ENCODE measurements around the gene RYR1.
A peak's percentile ranks its signal among the peaks of the same experiment; 100 is the strongest.

Gene RYR1

GRCh38 chr19:38421856-38422255, 11.6 kb upstream of the RYR1 start:
- Histone ChIP-seq H3K27ac (ENCODE audit: extremely low read depth, low read depth, low read length) (no peak overlapping the region), H3K4me1 (ENCODE audit: control insufficient read depth, insufficient read depth, low read length) (peaks cover 11% of the 10 kb centered on the region), H3K4me3 (ENCODE audit: low read depth, low read length) (no peak overlapping the region), H3K36me3 (ENCODE audit: control insufficient read depth in 2 of 2, insufficient read depth in 1 of 2, low read length in 2 of 2) (no peaks in the 10 kb centered on the region), H3K9me3 (ENCODE audit: control insufficient read depth, insufficient read depth, low read depth, low read length) (no peaks in the 10 kb centered on the region)
- no peak for TF ChIP-seq ZNF292 (tag by site-specific recombination; IDR thresholded peaks at IDR 0.05; ENCODE audit: borderline replicate concordance, low read depth)
- TF ChIP-seq PBX3 (CRISPR knock-in tag; IDR thresholded peaks at IDR 0.05) = no peak
- TF ChIP-seq ZNF391 (tag by site-specific recombination; IDR thresholded peaks at IDR 0.05; ENCODE audit: borderline replicate concordance, low read depth) = no peak
- no peak for TF ChIP-seq ZNF48 (tag by site-specific recombination; IDR thresholded peaks at IDR 0.05)
- no peak for TF ChIP-seq REPIN1 (tag by site-specific recombination; IDR thresholded peaks at IDR 0.05; ENCODE audit: low read depth)
- no peak for TF ChIP-seq ZNF169 (tag by site-specific recombination; IDR thresholded peaks at IDR 0.05)
- no peak for TF ChIP-seq ZNF544 (tag by site-specific recombination; IDR thresholded peaks at IDR 0.05)
- no peak for TF ChIP-seq GFI1B (tag by site-specific recombination; IDR thresholded peaks at IDR 0.05)
- no peak for TF ChIP-seq ZEB2 (tag by site-specific recombination; IDR thresholded peaks at IDR 0.05)
- TF ChIP-seq SP7 (tag by site-specific recombination; IDR thresholded peaks at IDR 0.05) = no peak
- no peak for TF ChIP-seq ZNF596 (tag by site-specific recombination; IDR thresholded peaks at IDR 0.05)
- no peak for TF ChIP-seq TRIM28 (IDR thresholded peaks at IDR 0.05; ENCODE audit: borderline replicate concordance, low read length)
- no peak for TF ChIP-seq KLF7 (tag by site-specific recombination; IDR thresholded peaks at IDR 0.05; ENCODE audit: borderline replicate concordance)
- TF ChIP-seq, protein P1, sequence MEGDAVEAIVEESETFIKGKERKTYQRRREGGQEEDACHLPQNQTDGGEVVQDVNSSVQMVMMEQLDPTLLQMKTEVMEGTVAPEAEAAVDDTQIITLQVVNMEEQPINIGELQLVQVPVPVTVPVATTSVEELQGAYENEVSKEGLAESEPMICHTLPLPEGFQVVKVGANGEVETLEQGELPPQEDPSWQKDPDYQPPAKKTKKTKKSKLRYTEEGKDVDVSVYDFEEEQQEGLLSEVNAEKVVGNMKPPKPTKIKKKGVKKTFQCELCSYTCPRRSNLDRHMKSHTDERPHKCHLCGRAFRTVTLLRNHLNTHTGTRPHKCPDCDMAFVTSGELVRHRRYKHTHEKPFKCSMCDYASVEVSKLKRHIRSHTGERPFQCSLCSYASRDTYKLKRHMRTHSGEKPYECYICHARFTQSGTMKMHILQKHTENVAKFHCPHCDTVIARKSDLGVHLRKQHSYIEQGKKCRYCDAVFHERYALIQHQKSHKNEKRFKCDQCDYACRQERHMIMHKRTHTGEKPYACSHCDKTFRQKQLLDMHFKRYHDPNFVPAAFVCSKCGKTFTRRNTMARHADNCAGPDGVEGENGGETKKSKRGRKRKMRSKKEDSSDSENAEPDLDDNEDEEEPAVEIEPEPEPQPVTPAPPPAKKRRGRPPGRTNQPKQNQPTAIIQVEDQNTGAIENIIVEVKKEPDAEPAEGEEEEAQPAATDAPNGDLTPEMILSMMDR (tag by site-specific recombination; IDR thresholded peaks at IDR 0.05) = no peak
- no peak for TF ChIP-seq KLF9 (tag by site-specific recombination; IDR thresholded peaks at IDR 0.05; ENCODE audit: low read depth)
- no peak for TF ChIP-seq ZNF837 (tag by site-specific recombination; IDR thresholded peaks at IDR 0.05)
- TF ChIP-seq ZNF350 (tag by site-specific recombination; IDR thresholded peaks at IDR 0.05) = no peak
- TF ChIP-seq HOXA7 (CRISPR knock-in tag; IDR thresholded peaks at IDR 0.05; ENCODE audit: borderline replicate concordance) = no peak
- no peak for TF ChIP-seq ZNF510 (tag by site-specific recombination; IDR thresholded peaks at IDR 0.05; ENCODE audit: insufficient replicate concordance)
- POLR2A ChIA-PET = no interaction called here
- CTCF ChIA-PET = interaction anchor here (1.0 to 1.9 kb wide), 3 partner anchors 19 to 68 kb away, joined by 3 to 9 read pairs (median 5); partner anchors contain the start of gene FAM98C

DNA sequence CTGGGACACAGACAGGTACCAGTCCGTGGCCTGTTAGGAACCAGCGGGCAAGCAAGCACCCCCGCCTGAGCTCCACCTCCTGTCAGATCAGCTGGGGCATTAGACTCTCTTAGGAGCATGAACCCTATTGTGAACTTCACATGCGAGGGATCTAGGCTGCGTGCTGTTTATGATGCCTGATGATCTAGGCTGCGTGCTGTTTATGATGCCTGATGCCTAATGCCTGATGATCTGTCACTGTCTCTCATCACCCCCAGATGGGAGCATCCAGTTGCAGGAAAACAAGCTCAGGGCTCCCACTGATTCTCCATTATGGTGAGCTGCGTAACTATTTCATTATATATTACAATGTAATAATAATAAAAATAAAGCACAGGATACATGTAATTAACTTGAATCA, 11.1 kb upstream of the RYR1 start:
- Histone ChIP-seq H3K27ac (ENCODE audit: extremely low read depth, low read depth, low read length) (no peak overlapping the region), H3K9me3 (ENCODE audit: control insufficient read depth, insufficient read depth, low read depth, low read length) (no peaks in the 10 kb centered on the region), H3K4me1 (ENCODE audit: control insufficient read depth, insufficient read depth, low read length) (peaks cover 9% of the 10 kb centered on the region), H3K36me3 (ENCODE audit: control insufficient read depth in 2 of 2, insufficient read depth in 1 of 2, low read length in 2 of 2) (no peaks in the 10 kb centered on the region), H3K4me3 (ENCODE audit: low read depth, low read length) (no peak overlapping the region)
- ChIA-PET CTCF (interaction anchor here (1.0 to 1.1 kb wide), 2 partner anchors 57 to 67 kb away, joined by 3 to 5 read pairs; no protein-coding TSS in a partner anchor), POLR2A (no interaction called here)
- TF ChIP-seq ZNF670 (tag by site-specific recombination; IDR thresholded peaks at IDR 0.05; ENCODE audit: low read depth) (no peak), ZBTB17 (tag by site-specific recombination; IDR thresholded peaks at IDR 0.05) (peak; percentile 99), ZNF544 (tag by site-specific recombination; IDR thresholded peaks at IDR 0.05) (no peak), ZIC2 (tag by site-specific recombination; IDR thresholded peaks at IDR 0.05) (peak; percentile 56; the same call in 1 of the 2 replicates), PRDM4 (tag by site-specific recombination; IDR thresholded peaks at IDR 0.05) (no peak), GLIS2 (tag by site-specific recombination; IDR thresholded peaks at IDR 0.05) (no peak)

Data from HEK293 (cell line).